Activated gamma-delta T cell treated with anti-CD3 and anti-CD28 coated beads, Interleukin-2, amount 50 U/mL, for 16 hours (primary cell): ENCODE results near the gene ZNF341.
"Not testable (repeated sequence)": the region's sequence is repeated elsewhere in the genome, so short reads cannot be mapped to it uniquely, and the experiment has no call there.

Source experiments
- DNase-seq: peaks from one replicate; pipeline ENCODE4 v3.0.0-alpha.2; 2020; ENCODE audit warnings: low read depth

Gene ZNF341

GRCh38 chr20:33730946-33731692 is 677 bp upstream of the ZNF341 start:
- no peak for DNase-seq

- peak; percentile 68 for DNase-seq
Observed at GRCh38 chr20:33732166-33732970, 572 bp downstream of the ZNF341 start.

GRCh38 chr20:33733654-33734576 is 2.1 kb downstream of the ZNF341 start:
- DNase-seq = no peak

GRCh38 chr20:33736962-33737361 is 5.2 kb downstream of the ZNF341 start:
- DNase-seq = no peak

- DNase-seq = no peak
Observed at GRCh38 chr20:33739493-33739892, 7.7 kb downstream of the ZNF341 start.

- DNase-seq = no peak
Observed at GRCh38 chr20:33740189-33740588, 8.4 kb downstream of the ZNF341 start.

- DNase-seq = no peak
Observed at GRCh38 chr20:33744181-33744580, 12.4 kb downstream of the ZNF341 start.

- DNase-seq = no peak
Observed at GRCh38 chr20:33744773-33745385, 13.1 kb downstream of the ZNF341 start.

GRCh38 chr20:33746325-33746998 is 14.7 kb downstream of the ZNF341 start:
- no peak for DNase-seq

- no peak for DNase-seq
Observed at GRCh38 chr20:33751775-33752174, 20.0 kb downstream of the ZNF341 start.

GRCh38 chr20:33753143-33753542 is 21.3 kb downstream of the ZNF341 start:
- no peak for DNase-seq

- no peak for DNase-seq
Observed at GRCh38 chr20:33753763-33754162, 22.0 kb downstream of the ZNF341 start.

GRCh38 chr20:33755936-33756490 is 24.2 kb downstream of the ZNF341 start:
- not testable (repeated sequence) for DNase-seq

GRCh38 chr20:33757046-33757445 is 25.2 kb downstream of the ZNF341 start:
- DNase-seq = no peak

GRCh38 chr20:33757458-33757857 is 25.7 kb downstream of the ZNF341 start:
- DNase-seq = no peak

- no peak for DNase-seq
Observed at GRCh38 chr20:33761698-33762250, 30.0 kb downstream of the ZNF341 start.

GRCh38 chr20:33765099-33765498 is 33.3 kb downstream of the ZNF341 start:
- DNase-seq = no peak

- DNase-seq = no peak
Observed at GRCh38 chr20:33765592-33765991, 33.8 kb downstream of the ZNF341 start.

GRCh38 chr20:33766686-33767085 is 34.9 kb downstream of the ZNF341 start:
- no peak for DNase-seq

- DNase-seq = no peak
Observed at GRCh38 chr20:33767777-33768138, 36.0 kb downstream of the ZNF341 start.

- DNase-seq = no peak
Observed at GRCh38 chr20:33769043-33769442, 37.2 kb downstream of the ZNF341 start.
